Right lung (tissue), 5 donors: Measurements from ENCODE around the gene B4GALNT3. TPM values are rescaled to one million over a fixed set of nuclear protein-coding genes. Genes with fewer than 3 reads are reported as not detected.

ENCODE experiments used
- DNase-seq, 2 donors: peaks; one replicate each; pipeline ENCODE4 v3.0.0-alpha.2; 2013
- polyA plus RNA-seq, 5 donors: library from polyadenylated mRNA; unstranded; fragments of 120-200 nt; gene quantifications; one replicate each; pipeline versions ENCODE4 v1.2.1 to v1.2.3, GENCODE V29; 2013; ENCODE audit warnings: inconsistent platforms in 1 of 5, low replicate concordance in 1 of 5; ENCODE audit not compliant: insufficient read length in 5 of 5, insufficient read depth in 1 of 5

The B4GALNT3 gene
- polyA plus RNA-seq, 5 donors, result 2.2 to 7.6 (median 4.4) TPM

GRCh38 chr12:467591-467990, 7.9 kb downstream of the B4GALNT3 start:
- DNase-seq, result no peak

GRCh38 chr12:468671-469389, 9.1 kb downstream of the B4GALNT3 start:
- DNase-seq, result no peak

GRCh38 chr12:470133-470532, 10.4 kb downstream of the B4GALNT3 start:
- no peak for DNase-seq

GRCh38 chr12:473198-473597, 13.5 kb downstream of the B4GALNT3 start:
- DNase-seq, result no peak

- no peak for DNase-seq
These were observed 14.3 kb downstream of the B4GALNT3 start for GRCh38 chr12:473863-474577.

GRCh38 chr12:475286-475685, 15.5 kb downstream of the B4GALNT3 start:
- DNase-seq, result no peak

- DNase-seq, result no peak
These were observed 19.4 kb downstream of the B4GALNT3 start for GRCh38 chr12:479161-479560.

- no peak for DNase-seq
These were observed 21.4 kb downstream of the B4GALNT3 start for GRCh38 chr12:480831-481816.

GRCh38 chr12:482061-482460, 22.3 kb downstream of the B4GALNT3 start:
- no peak for DNase-seq

GRCh38 chr12:484096-484495, 24.4 kb downstream of the B4GALNT3 start:
- no peak for DNase-seq

GRCh38 chr12:490260-490659, 30.5 kb downstream of the B4GALNT3 start:
- DNase-seq, result no peak

GRCh38 chr12:495466-495865, 35.7 kb downstream of the B4GALNT3 start:
- no peak for DNase-seq

GRCh38 chr12:496736-497135, 37.0 kb downstream of the B4GALNT3 start:
- no peak for DNase-seq

- no peak for DNase-seq
These were observed 37.9 kb downstream of the B4GALNT3 start for GRCh38 chr12:497501-498160.

- DNase-seq, result no peak
These were observed 40.2 kb downstream of the B4GALNT3 start for GRCh38 chr12:499837-500458.

- no peak for DNase-seq
These were observed 42.1 kb downstream of the B4GALNT3 start for GRCh38 chr12:501722-502447.

GRCh38 chr12:503111-503761, 43.5 kb downstream of the B4GALNT3 start:
- DNase-seq, result peak in 1 of 2 donors; percentile 16

GRCh38 chr12:505221-505620, 45.5 kb downstream of the B4GALNT3 start:
- DNase-seq, result no peak

GRCh38 chr12:507391-507796, 47.7 kb downstream of the B4GALNT3 start:
- DNase-seq, result no peak

- DNase-seq, result no peak
These were observed 48.4 kb downstream of the B4GALNT3 start for GRCh38 chr12:508145-508544.
